ENCODE results near the gene GABBR2. TPM values are rescaled to one million over a fixed set of nuclear protein-coding genes. Genes with fewer than 3 reads are reported as not detected.

Gene GABBR2
- total and polyA plus RNA-seq, 2 donors, result 0.14 TPM

GRCh38 chr9:98570055-98570454, 138.7 kb downstream of the GABBR2 start:
- Histone ChIP-seq H3K27ac (ENCODE audit: low read depth in 1 of 2, low read length in 1 of 2) (no peak overlapping the region), H3K4me1 (ENCODE audit: control insufficient read depth in 2 of 2, insufficient read depth in 2 of 2, low read length in 2 of 2) (no peaks in the 10 kb centered on the region), H3K4me3 (ENCODE audit: low read length in 2 of 2) (no peak overlapping the region), H3K36me3 (ENCODE audit: control insufficient read depth in 2 of 2, insufficient read depth in 2 of 2, low read length in 1 of 2) (no peaks in the 10 kb centered on the region), H3K27me3 (ENCODE audit: control insufficient read depth in 2 of 2, insufficient read depth in 1 of 2, low read length in 1 of 2) (no peaks in the 10 kb centered on the region), H3K9me3 (ENCODE audit: control insufficient read depth in 2 of 2, insufficient read depth in 1 of 2, low read length in 1 of 2) (no peaks in the 10 kb centered on the region)
- DNase-seq (ENCODE audit: low read depth in 6 of 9, low spot score in 9 of 9), result no peak
- 97% methylated on average over 9 of the region's 9 CpGs for WGBS

- WGBS, result 96% methylated on average over 4 of the region's 4 CpGs
- Histone ChIP-seq H3K4me3 (ENCODE audit: low read length in 2 of 2) (no peak overlapping the region), H3K36me3 (ENCODE audit: control insufficient read depth in 2 of 2, insufficient read depth in 2 of 2, low read length in 1 of 2) (no peaks in the 10 kb centered on the region), H3K4me1 (ENCODE audit: control insufficient read depth in 2 of 2, insufficient read depth in 2 of 2, low read length in 2 of 2) (no peaks in the 10 kb centered on the region), H3K9me3 (ENCODE audit: control insufficient read depth in 2 of 2, insufficient read depth in 1 of 2, low read length in 1 of 2) (no peaks in the 10 kb centered on the region), H3K27ac (ENCODE audit: low read depth in 1 of 2, low read length in 1 of 2) (no peak overlapping the region), H3K27me3 (ENCODE audit: control insufficient read depth in 2 of 2, insufficient read depth in 1 of 2, low read length in 1 of 2) (no peaks in the 10 kb centered on the region)
- DNase-seq (ENCODE audit: low read depth in 6 of 9, low spot score in 9 of 9), result no peak
Measured at GRCh38 chr9:98569491-98569890, 139.2 kb downstream of the GABBR2 start.

GRCh38 chr9:98568909-98569469, 139.7 kb downstream of the GABBR2 start:
- no peaks in the 10 kb centered on the region for H3K27me3 ChIP-seq (ENCODE audit: control insufficient read depth in 2 of 2, insufficient read depth in 1 of 2, low read length in 1 of 2)
- no peaks in the 10 kb centered on the region for H3K4me1 ChIP-seq (ENCODE audit: control insufficient read depth in 2 of 2, insufficient read depth in 2 of 2, low read length in 2 of 2)
- H3K27ac ChIP-seq (ENCODE audit: low read depth in 1 of 2, low read length in 1 of 2), result no peak overlapping the region
- H3K9me3 ChIP-seq (ENCODE audit: control insufficient read depth in 2 of 2, insufficient read depth in 1 of 2, low read length in 1 of 2), result no peaks in the 10 kb centered on the region
- no peaks in the 10 kb centered on the region for H3K36me3 ChIP-seq (ENCODE audit: control insufficient read depth in 2 of 2, insufficient read depth in 2 of 2, low read length in 1 of 2)
- WGBS, result 89% methylated on average over 6 of the region's 6 CpGs
- no peak overlapping the region for H3K4me3 ChIP-seq (ENCODE audit: low read length in 2 of 2)
- no peak for DNase-seq (ENCODE audit: low read depth in 6 of 9, low spot score in 9 of 9)

- DNase-seq (ENCODE audit: low read depth in 6 of 9, low spot score in 9 of 9), result no peak
- no peak overlapping the region for H3K27ac ChIP-seq (ENCODE audit: low read depth in 1 of 2, low read length in 1 of 2)
- H3K4me3 ChIP-seq (ENCODE audit: low read length in 2 of 2), result no peak overlapping the region
- 94% methylated on average over 4 of the region's 4 CpGs for WGBS
- no peaks in the 10 kb centered on the region for H3K27me3 ChIP-seq (ENCODE audit: control insufficient read depth in 2 of 2, insufficient read depth in 1 of 2, low read length in 1 of 2)
- no peaks in the 10 kb centered on the region for H3K9me3 ChIP-seq (ENCODE audit: control insufficient read depth in 2 of 2, insufficient read depth in 1 of 2, low read length in 1 of 2)
- no peaks in the 10 kb centered on the region for H3K4me1 ChIP-seq (ENCODE audit: control insufficient read depth in 2 of 2, insufficient read depth in 2 of 2, low read length in 2 of 2)
- H3K36me3 ChIP-seq (ENCODE audit: control insufficient read depth in 2 of 2, insufficient read depth in 2 of 2, low read length in 1 of 2), result no peaks in the 10 kb centered on the region
Measured at GRCh38 chr9:98568234-98568908, 140.4 kb downstream of the GABBR2 start.

- H3K27ac ChIP-seq (ENCODE audit: low read depth in 1 of 2, low read length in 1 of 2), result no peak overlapping the region
- no peak overlapping the region for H3K4me3 ChIP-seq (ENCODE audit: low read length in 2 of 2)
- 97% methylated on average over 10 of the region's 10 CpGs for WGBS
- DNase-seq (ENCODE audit: low read depth in 6 of 9, low spot score in 9 of 9), result no peak
- H3K4me1 ChIP-seq (ENCODE audit: control insufficient read depth in 2 of 2, insufficient read depth in 2 of 2, low read length in 2 of 2), result no peaks in the 10 kb centered on the region
- no peaks in the 10 kb centered on the region for H3K9me3 ChIP-seq (ENCODE audit: control insufficient read depth in 2 of 2, insufficient read depth in 1 of 2, low read length in 1 of 2)
- no peaks in the 10 kb centered on the region for H3K36me3 ChIP-seq (ENCODE audit: control insufficient read depth in 2 of 2, insufficient read depth in 2 of 2, low read length in 1 of 2)
- H3K27me3 ChIP-seq (ENCODE audit: control insufficient read depth in 2 of 2, insufficient read depth in 1 of 2, low read length in 1 of 2), result no peaks in the 10 kb centered on the region
Measured at GRCh38 chr9:98567540-98568233, 141.0 kb downstream of the GABBR2 start.

- DNase-seq (ENCODE audit: low read depth in 6 of 9, low spot score in 9 of 9), result peak in 3 of 9 donors; percentile 4 to 47 (median 16)
- H3K36me3 ChIP-seq (ENCODE audit: control insufficient read depth in 2 of 2, insufficient read depth in 2 of 2, low read length in 1 of 2), result no peaks in the 10 kb centered on the region
- no peaks in the 10 kb centered on the region for H3K9me3 ChIP-seq (ENCODE audit: control insufficient read depth in 2 of 2, insufficient read depth in 1 of 2, low read length in 1 of 2)
- no peaks in the 10 kb centered on the region for H3K27me3 ChIP-seq (ENCODE audit: control insufficient read depth in 2 of 2, insufficient read depth in 1 of 2, low read length in 1 of 2)
- 95% methylated on average over 15 of the region's 15 CpGs for WGBS
- no peak overlapping the region for H3K4me3 ChIP-seq (ENCODE audit: low read length in 2 of 2)
- no peak overlapping the region for H3K27ac ChIP-seq (ENCODE audit: low read depth in 1 of 2, low read length in 1 of 2)
- H3K4me1 ChIP-seq (ENCODE audit: control insufficient read depth in 2 of 2, insufficient read depth in 2 of 2, low read length in 2 of 2), result no peaks in the 10 kb centered on the region
Measured at GRCh38 chr9:98565152-98566135, 143.3 kb downstream of the GABBR2 start.

GRCh38 chr9:98564714-98565113, 144.0 kb downstream of the GABBR2 start:
- H3K27ac ChIP-seq (ENCODE audit: low read depth in 1 of 2, low read length in 1 of 2), result no peak overlapping the region
- WGBS, result 92% methylated on average over 4 of the region's 4 CpGs
- H3K4me1 ChIP-seq (ENCODE audit: control insufficient read depth in 2 of 2, insufficient read depth in 2 of 2, low read length in 2 of 2), result no peaks in the 10 kb centered on the region
- DNase-seq (ENCODE audit: low read depth in 6 of 9, low spot score in 9 of 9), result no peak
- H3K9me3 ChIP-seq (ENCODE audit: control insufficient read depth in 2 of 2, insufficient read depth in 1 of 2, low read length in 1 of 2), result no peaks in the 10 kb centered on the region
- H3K27me3 ChIP-seq (ENCODE audit: control insufficient read depth in 2 of 2, insufficient read depth in 1 of 2, low read length in 1 of 2), result no peaks in the 10 kb centered on the region
- H3K36me3 ChIP-seq (ENCODE audit: control insufficient read depth in 2 of 2, insufficient read depth in 2 of 2, low read length in 1 of 2), result no peaks in the 10 kb centered on the region
- no peak overlapping the region for H3K4me3 ChIP-seq (ENCODE audit: low read length in 2 of 2)

- no peak overlapping the region for H3K27ac ChIP-seq (ENCODE audit: low read depth in 1 of 2, low read length in 1 of 2)
- 96% methylated on average over 6 of the region's 6 CpGs for WGBS
- no peaks in the 10 kb centered on the region for H3K36me3 ChIP-seq (ENCODE audit: control insufficient read depth in 2 of 2, insufficient read depth in 2 of 2, low read length in 1 of 2)
- no peaks in the 10 kb centered on the region for H3K4me1 ChIP-seq (ENCODE audit: control insufficient read depth in 2 of 2, insufficient read depth in 2 of 2, low read length in 2 of 2)
- no peaks in the 10 kb centered on the region for H3K9me3 ChIP-seq (ENCODE audit: control insufficient read depth in 2 of 2, insufficient read depth in 1 of 2, low read length in 1 of 2)
- no peak for DNase-seq (ENCODE audit: low read depth in 6 of 9, low spot score in 9 of 9)
- no peaks in the 10 kb centered on the region for H3K27me3 ChIP-seq (ENCODE audit: control insufficient read depth in 2 of 2, insufficient read depth in 1 of 2, low read length in 1 of 2)
- no peak overlapping the region for H3K4me3 ChIP-seq (ENCODE audit: low read length in 2 of 2)
Measured at GRCh38 chr9:98563988-98564387, 144.7 kb downstream of the GABBR2 start.
